GM23248 (cell line): ENCODE results near the gene CTPS2. TPM values are rescaled to one million over a fixed set of nuclear protein-coding genes. Genes with fewer than 3 reads are reported as not detected.

ENCODE experiments used
- DNase-seq: peaks from one replicate; pipeline ENCODE4 v3.0.0-alpha.2; 2015
- H2AFZ ChIP-seq: fragments of 200-600 bp; sonication (generic); 2 replicates; pipeline ENCODE4 v1.6.1; 2016; ENCODE audit warnings: antibody characterized with exemption
- H3F3A ChIP-seq: fragments of 200-600 bp; sonication (generic); 2 replicates; pipeline ENCODE4 v1.6.1; 2016; ENCODE audit warnings: mild to moderate bottlenecking, antibody characterized with exemption, mixed run types; ENCODE audit not compliant: insufficient read depth
- H3K27ac ChIP-seq: fragments of 200-600 bp; sonication (generic); 2 replicates; pipeline ENCODE4 v1.5.1; 2016; ENCODE audit warnings: mild to moderate bottlenecking
- H3K27me3 ChIP-seq: fragments of 200-600 bp; sonication (generic); replicated peaks from 2 replicates; pipeline ENCODE4 v1.6.1; 2016; ENCODE audit warnings: mild to moderate bottlenecking; ENCODE audit not compliant: insufficient read depth
- H3K36me3 ChIP-seq: fragments of 200-600 bp; sonication (generic); 2 replicates; pipeline ENCODE4 v1.6.1; 2016; ENCODE audit warnings: low read depth, mild to moderate bottlenecking
- H3K4me1 ChIP-seq: fragments of 200-600 bp; sonication (generic); 2 replicates; pipeline ENCODE4 v1.6.1; 2016; ENCODE audit warnings: mild to moderate bottlenecking; ENCODE audit not compliant: insufficient read depth
- H3K4me2 ChIP-seq: fragments of 200-600 bp; sonication (generic); one replicate; pipeline ENCODE4 v1.6.1; 2016; ENCODE audit warnings: mild to moderate bottlenecking; ENCODE audit not compliant: unreplicated experiment
- H3K4me3 ChIP-seq: fragments of 200-600 bp; sonication (generic); 2 replicates; pipeline ENCODE4 v1.5.1; 2016; ENCODE audit warnings: mild to moderate bottlenecking
- H3K79me2 ChIP-seq: fragments of 200-600 bp; sonication (generic); 2 replicates; pipeline ENCODE4 v1.6.1; 2016; ENCODE audit warnings: mild to moderate bottlenecking; ENCODE audit not compliant: insufficient read depth
- H3K9ac ChIP-seq: fragments of 200-600 bp; sonication (generic); 2 replicates; pipeline ENCODE4 v1.6.1; 2016; ENCODE audit warnings: mild to moderate bottlenecking
- H3K9me2 ChIP-seq: fragments of 200-600 bp; sonication (generic); 2 replicates; pipeline ENCODE4 v1.6.1; 2016; ENCODE audit warnings: mixed run types, mild to moderate bottlenecking, moderate library complexity; ENCODE audit not compliant: insufficient read depth
- H3K9me3 ChIP-seq: fragments of 200-600 bp; sonication (generic); one replicate; pipeline ENCODE4 v1.6.1; 2017; ENCODE audit warnings: low read depth
- H4K20me1 ChIP-seq: fragments of 200-600 bp; sonication (generic); 2 replicates; pipeline ENCODE4 v1.6.0; 2016; ENCODE audit not compliant: insufficient read depth
- EZH2 ChIP-seq: fragments of 200-600 bp; sonication (generic); IDR thresholded peaks from 2 replicates; pipeline ENCODE4 v1.6.1; 2018; ENCODE audit warnings: antibody characterized with exemption, mild to moderate bottlenecking; ENCODE audit not compliant: insufficient read depth, poor library complexity, severe bottlenecking
- EZH2phosphoT487 ChIP-seq: fragments of 200-600 bp; sonication (generic); IDR thresholded peaks from 2 replicates; pipeline ENCODE4 v1.6.1; 2018; ENCODE audit warnings: antibody characterized with exemption, moderate library complexity, mild to moderate bottlenecking, low read depth; ENCODE audit not compliant: insufficient read depth
- WGBS, 2 experiments: methylation state at CpG; one replicate each; pipeline ENCODE4 v1.1.6; 2015 to 2017; ENCODE audit warnings: low lambda C conversion rate in 2 of 2, low coverage in 1 of 2; ENCODE audit errors: missing lambda C conversion rate in 2 of 2; 5-methylcytosine and 5-hydroxymethylcytosine counted together
- in situ Hi-C: fragments of 300-500 bp; cut with MboI; formaldehyde crosslinking; loops from 2 replicates; pipeline ENCODE4 v1.15.0; 2020
- polyA plus RNA-seq: library from polyadenylated mRNA; unstranded; fragments of >200 nt; fragmentation: Nextera tagmentation; extraction: Ambion mirVana; gene quantifications from 2 replicates; pipeline ENCODE4 v1.2.1, GENCODE V29; 2016
- total RNA-seq: library from RNA; depleted of rRNA; stranded (reverse); fragments of >200 nt; shearing (Covaris generic); gene quantifications from 2 replicates; pipeline ENCODE4 v1.2.3, GENCODE V29; 2014

The CTPS2 gene
- total and polyA plus RNA-seq, 2 experiments from 2014 or later = 4.4 to 5.8 TPM

GRCh38 chrX:16743604-16744325 lies 31.3 kb upstream of the CTPS2 start:
- H3K79me2 ChIP-seq = no peaks in the 10 kb centered on the region
- H4K20me1 ChIP-seq = no peaks in the 10 kb centered on the region
- H3K9me2 ChIP-seq = no peaks in the 10 kb centered on the region
- peaks cover 13% of the 10 kb centered on the region; the same call in 1 of the 2 replicates for H3F3A ChIP-seq
- TF ChIP-seq EZH2 (no peak), EZH2phosphoT487 (no peak)
- H3K27me3 ChIP-seq = no peaks in the 10 kb centered on the region
- H3K4me3 ChIP-seq = no peak overlapping the region
- H3K9me3 ChIP-seq = no peaks in the 10 kb centered on the region
- peak overlapping the region; percentile 80 for H3K27ac ChIP-seq
- no peak overlapping the region for H2AFZ ChIP-seq
- H3K36me3 ChIP-seq = peaks cover 12% of the 10 kb centered on the region; the same call in 1 of the 2 replicates
- H3K4me2 ChIP-seq = no peak overlapping the region
- H3K4me1 ChIP-seq = peaks cover 7% of the 10 kb centered on the region; the same call in 1 of the 2 replicates
- H3K9ac ChIP-seq = peak overlapping the region; percentile 42; the same call in 1 of the 2 replicates
- in situ Hi-C loops = no loop called here
- 84% methylated on average over 11 to 12 of the region's 12 CpGs for WGBS, 2 experiments
- peak; percentile 80 for DNase-seq

GRCh38 chrX:16739574-16739973 lies 27.1 kb upstream of the CTPS2 start:
- in situ Hi-C loops = no loop called here
- no peak overlapping the region for H3K4me3 ChIP-seq
- TF ChIP-seq EZH2phosphoT487 (no peak), EZH2 (no peak)
- WGBS, 2 experiments = 56 to 61% methylated on average over 4 to 6 of the region's 6 CpGs
- H4K20me1 ChIP-seq = no peaks in the 10 kb centered on the region
- H3K79me2 ChIP-seq = no peaks in the 10 kb centered on the region
- H3K9me2 ChIP-seq = no peaks in the 10 kb centered on the region
- H3F3A ChIP-seq = peaks cover 13% of the 10 kb centered on the region; the same call in 1 of the 2 replicates
- H3K36me3 ChIP-seq = peaks cover 12% of the 10 kb centered on the region; the same call in 1 of the 2 replicates
- no peaks in the 10 kb centered on the region for H3K27me3 ChIP-seq
- no peaks in the 10 kb centered on the region for H3K9me3 ChIP-seq
- no peak overlapping the region for H3K4me2 ChIP-seq
- DNase-seq = peak; percentile 55
- 0 out of 2 replicates have a peak overlapping the region, but pooled peaks have one; percentile 18 for H3K27ac ChIP-seq
- no peak overlapping the region for H2AFZ ChIP-seq
- H3K4me1 ChIP-seq = peaks cover 7% of the 10 kb centered on the region; the same call in 1 of the 2 replicates
- H3K9ac ChIP-seq = no peak overlapping the region

- H2AFZ ChIP-seq = no peak overlapping the region
- H3K4me3 ChIP-seq = no peak overlapping the region
- H3K36me3 ChIP-seq = no peaks in the 10 kb centered on the region; the same call in 1 of the 2 replicates
- no peaks in the 10 kb centered on the region for H4K20me1 ChIP-seq
- peaks cover 1% of the 10 kb centered on the region for H3K79me2 ChIP-seq
- H3K4me1 ChIP-seq = no peaks in the 10 kb centered on the region
- no peaks in the 10 kb centered on the region for H3K9me2 ChIP-seq
- H3K4me2 ChIP-seq = no peak overlapping the region
- H3F3A ChIP-seq = no peaks in the 10 kb centered on the region
- H3K27me3 ChIP-seq = no peaks in the 10 kb centered on the region
- no peaks in the 10 kb centered on the region for H3K9me3 ChIP-seq
- DNase-seq = no peak
- in situ Hi-C loops = no loop called here
- no peak overlapping the region for H3K27ac ChIP-seq
- TF ChIP-seq EZH2 = no peak
- no peak for TF ChIP-seq EZH2phosphoT487
- H3K9ac ChIP-seq = no peak overlapping the region
- 92 to 96% methylated on average over 5 of the region's 5 CpGs for WGBS, 2 experiments
Measured at GRCh38 chrX:16737024-16737423, 24.6 kb upstream of the CTPS2 start.

GRCh38 chrX:16733013-16733412 lies 20.5 kb upstream of the CTPS2 start:
- Histone ChIP-seq H3K4me3 (no peak overlapping the region), H3K4me1 (no peaks in the 10 kb centered on the region), H3K36me3 (no peaks in the 10 kb centered on the region; the same call in 1 of the 2 replicates), H3K9ac (no peak overlapping the region), H3K4me2 (no peak overlapping the region), H3F3A (no peaks in the 10 kb centered on the region), H3K27me3 (no peaks in the 10 kb centered on the region), H3K79me2 (peaks cover 41% of the 10 kb centered on the region), H3K27ac (no peak overlapping the region), H4K20me1 (no peaks in the 10 kb centered on the region), H3K9me2 (no peaks in the 10 kb centered on the region), H3K9me3 (no peaks in the 10 kb centered on the region), H2AFZ (no peak overlapping the region)
- no peak for TF ChIP-seq EZH2phosphoT487
- no peak for TF ChIP-seq EZH2
- in situ Hi-C loops = no loop called here
- DNase-seq = no peak
